Kidney (tissue), 14 donors: ENCODE results near the gene HCRTR1. TPM values are rescaled to one million over a fixed set of nuclear protein-coding genes. Genes with fewer than 3 reads are reported as not detected.

Experiments
- DNase-seq, 5 donors: peaks; one replicate each; pipeline ENCODE4 v3.0.0-alpha.2; 2013 to 2020
- FAIRE-seq: peaks from 2 replicates; lab custom pipeline; 2012; peaks lifted over from hg19 to GRCh38; lab: Jason Lieb, UNC
- H3K27ac ChIP-seq, 2 donors: one replicate each; pipeline ENCODE4 v1.7.0; 2013; ENCODE audit warnings: low read depth in 2 of 2, low read length in 2 of 2, inconsistent platforms in 1 of 2
- H3K27me3 ChIP-seq: one replicate; pipeline ENCODE4 v1.7.1; 2013; ENCODE audit warnings: low read length, inconsistent platforms; ENCODE audit not compliant: control insufficient read depth, insufficient read depth
- H3K36me3 ChIP-seq, 3 donors: one replicate each; pipeline versions ENCODE4 v1.7.0 to v1.7.1; 2013; ENCODE audit warnings: low read length in 3 of 3, control low read depth in 1 of 3, inconsistent platforms in 1 of 3; ENCODE audit not compliant: insufficient read depth in 3 of 3, control insufficient read depth in 2 of 3
- H3K4me1 ChIP-seq, 3 donors: one replicate each; pipeline versions ENCODE4 v1.7.0 to v1.7.1; 2013; ENCODE audit warnings: low read length in 3 of 3, inconsistent platforms in 1 of 3, low read depth in 1 of 3; ENCODE audit not compliant: control insufficient read depth in 2 of 3, insufficient read depth in 2 of 3
- H3K4me3 ChIP-seq, 3 donors: one replicate each; pipeline versions ENCODE4 v1.7.0 to v1.8.1; 2013; ENCODE audit warnings: low read length in 3 of 3, control low read depth in 1 of 3, inconsistent platforms in 1 of 3
- H3K9ac ChIP-seq, 3 donors: one replicate each; pipeline versions ENCODE4 v1.7.0 to v1.7.1; 2013; ENCODE audit warnings: low read length in 3 of 3, control low read depth in 1 of 3, inconsistent platforms in 1 of 3
- H3K9me3 ChIP-seq, 3 donors: one replicate each; pipeline versions ENCODE4 v1.7.0 to v1.7.1; 2013; ENCODE audit warnings: low read length in 3 of 3, control low read depth in 1 of 3, inconsistent platforms in 1 of 3; ENCODE audit not compliant: control insufficient read depth in 2 of 3, insufficient read depth in 1 of 3
- CTCF ChIP-seq: IDR thresholded peaks from 3 replicates; pipeline ENCODE4 v1.5.1; 2012; ENCODE audit warnings: mild to moderate bottlenecking, moderate library complexity, borderline replicate concordance; ENCODE audit not compliant: insufficient read depth; ENCODE audit errors: extremely low read depth
- intact Hi-C: fragments of 100-400 bp; cut with DNase I; formaldehyde crosslinking; loops from one replicate; pipeline ENCODE4 v1.11.1; 2022
- polyA plus RNA-seq: library from polyadenylated mRNA; stranded (reverse); fragments of 350-450 nt; fragmentation: Illumina TruSeq; extraction: RNeasy Lipid Tissue Mini Kit (QIAGEN cat#74804); gene quantifications from one replicate; pipeline ENCODE4 v1.2.3, GENCODE V29; 2014; ENCODE audit warnings: low read depth, low replicate concordance; ENCODE audit not compliant: insufficient read depth
- total RNA-seq: library from RNA; stranded (reverse); fragmentation: NEBNext Ultra II Directional; extraction: Animal tissue kit (Norgen Biotek cat#: 25700); gene quantifications from one replicate; pipeline ENCODE4 v1.2.1, GENCODE V29; 2021
- donor health status: control.
- donor health status: control.
- donor health status: control.
- donor health status: control.
- donor health status: control.
- donor health status: DM: yes; HTN: yes; CAD: no.
- donor health status: Normal renal cell carcinoma (clear cell type).

The HCRTR1 gene
- total and polyA plus RNA-seq, 2 donors from 2014 or later = 0.35 TPM; not detected in 1

GRCh38 chr1:31627930-31628559 lies 10.6 kb downstream of the HCRTR1 start:
- no peak for FAIRE-seq
- DNase-seq = peak in 1 of 5 donors; percentile 46
- H3K27ac ChIP-seq = peak overlapping the region; percentile 52 to 58
- no peaks in the 10 kb centered on the region for H3K9me3 ChIP-seq
- H3K4me3 ChIP-seq = no peak overlapping the region
- intact Hi-C loops = no loop called here
- H3K9ac ChIP-seq = no peak overlapping the region
- H3K36me3 ChIP-seq = peaks cover 0 to 51% (median 30%) of the 10 kb centered on the region in 3 donors
- no peaks in the 10 kb centered on the region for H3K27me3 ChIP-seq
- TF ChIP-seq CTCF = no peak
- peaks cover 0 to 15% (median 0%) of the 10 kb centered on the region in 3 donors for H3K4me1 ChIP-seq

GRCh38 chr1:31628931-31629556 lies 11.6 kb downstream of the HCRTR1 start:
- Histone ChIP-seq H3K27ac (no peak overlapping the region), H3K4me1 (peaks cover 0 to 15% (median 0%) of the 10 kb centered on the region in 3 donors), H3K36me3 (peaks cover 0 to 51% (median 31%) of the 10 kb centered on the region in 3 donors), H3K9me3 (no peaks in the 10 kb centered on the region), H3K27me3 (no peaks in the 10 kb centered on the region), H3K4me3 (no peak overlapping the region), H3K9ac (no peak overlapping the region)
- FAIRE-seq (no peak), DNase-seq (no peak)
- no peak for TF ChIP-seq CTCF
- intact Hi-C loops = no loop called here

GRCh38 chr1:31632649-31633048 lies 15.2 kb downstream of the HCRTR1 start:
- no peak overlapping the region for H3K4me3 ChIP-seq
- intact Hi-C loops = no loop called here
- peaks cover 0 to 56% (median 36%) of the 10 kb centered on the region in 3 donors for H3K36me3 ChIP-seq
- no peak overlapping the region for H3K27ac ChIP-seq
- no peak for TF ChIP-seq CTCF
- H3K4me1 ChIP-seq = peaks cover 0 to 7% (median 2%) of the 10 kb centered on the region in 3 donors
- FAIRE-seq (no peak), DNase-seq (no peak)
- H3K9ac ChIP-seq = no peak overlapping the region
- H3K9me3 ChIP-seq = no peaks in the 10 kb centered on the region
- no peaks in the 10 kb centered on the region for H3K27me3 ChIP-seq
